Omental fat pad (tissue), 4 donors: Measurements from ENCODE around the gene AKT1. TPM values are rescaled to one million over a fixed set of nuclear protein-coding genes. Genes with fewer than 3 reads are reported as not detected.

Source experiments
- ATAC-seq: fragments of 150-250 bp; one replicate; pipeline ENCODE4 v1.9.1; 2016; ENCODE audit warnings: mild to moderate bottlenecking, moderate library complexity; ENCODE audit not compliant: low FRiP score
- DNase-seq: peaks from one replicate; pipeline ENCODE4 v3.0.0-alpha.2; 2019; ENCODE audit warnings: low spot score
- CTCF ChIP-seq, 3 donors: fragments of 450-650 bp; IDR thresholded peaks; one replicate each; pipeline ENCODE4 v1.5.1; 2016 to 2017; ENCODE audit warnings: antibody characterized with exemption in 3 of 3, mild to moderate bottlenecking in 3 of 3, moderate library complexity in 2 of 3
- total RNA-seq, 4 donors: library from RNA; depleted of rRNA; stranded (reverse); fragments of >200 nt; gene quantifications; one replicate each; pipeline ENCODE4 v1.1.0, GENCODE V29; 2016

AKT1 gene
- total RNA-seq, 4 donors from 2014 or later: 104 to 121 (median 107) TPM

DNA sequence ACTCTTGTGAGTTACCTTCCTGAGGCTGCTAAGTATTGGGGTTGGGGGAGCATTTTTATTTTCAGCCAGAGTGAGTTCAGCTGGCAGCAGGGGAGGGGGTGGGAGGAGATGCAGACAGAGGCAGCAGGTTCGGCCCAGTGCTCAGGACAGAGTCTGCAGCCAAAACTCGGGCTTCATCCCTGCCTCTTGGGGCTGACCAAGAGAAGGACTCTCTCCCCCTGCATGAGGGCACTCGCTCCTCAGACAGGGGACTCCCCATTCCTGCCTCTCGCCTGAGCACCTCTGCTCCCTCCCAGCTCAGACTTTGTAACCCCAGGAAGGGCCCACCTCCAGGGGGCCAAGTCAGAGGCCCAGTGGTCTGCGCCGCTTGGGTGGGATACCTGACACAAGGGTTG lies 1.1 kb upstream of the AKT1 start:
- no peak for TF ChIP-seq CTCF (IDR thresholded peaks at IDR 0.05)
- ATAC-seq: no peak
- no peak for DNase-seq

DNA sequence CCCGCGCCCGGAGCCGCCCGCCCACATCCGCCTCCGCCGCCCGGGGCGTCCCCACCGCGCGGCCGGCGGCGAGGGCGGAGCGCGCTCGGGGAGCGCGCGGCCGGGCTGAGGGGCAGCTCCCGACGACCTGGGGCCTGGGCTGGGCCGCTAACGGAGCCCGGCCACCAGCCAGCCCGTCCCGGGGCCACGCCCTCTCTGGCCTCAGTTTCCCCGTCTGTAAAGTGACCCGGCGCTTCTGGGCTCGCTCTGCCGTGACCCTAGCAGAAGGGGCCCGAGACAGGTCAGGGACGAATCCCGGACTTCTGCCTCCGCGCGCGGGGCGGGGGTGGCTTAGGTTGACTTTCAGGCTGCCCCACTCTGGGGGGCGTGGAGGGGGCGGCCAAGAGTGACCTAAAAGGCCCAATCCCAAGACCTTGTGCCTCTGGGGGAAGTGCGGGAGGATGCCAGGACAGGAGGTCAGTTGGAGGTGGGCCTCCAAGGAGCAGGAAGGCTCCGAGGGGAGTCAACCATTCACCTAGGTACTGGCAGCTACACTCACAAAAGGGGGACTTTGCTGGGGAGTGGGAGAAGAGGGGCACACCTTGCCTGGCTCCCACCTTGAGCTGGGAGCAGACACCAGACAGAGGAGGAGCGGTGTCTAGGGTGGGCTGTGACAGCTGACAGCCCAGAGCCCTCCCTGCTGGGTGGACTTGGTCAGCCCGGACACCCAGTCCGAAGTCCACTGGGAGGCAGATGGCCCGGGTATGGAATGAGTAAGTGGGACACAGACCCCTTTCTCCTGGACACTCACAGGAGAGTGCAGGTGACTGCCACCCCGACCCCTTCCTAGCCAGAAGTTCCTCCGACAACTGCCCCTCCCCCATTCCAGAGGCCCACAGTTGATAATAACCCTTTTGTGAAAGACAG lies 486 bp upstream of the AKT1 start:
- TF ChIP-seq CTCF (IDR thresholded peaks at IDR 0.05): no peak
- DNase-seq (no peak), ATAC-seq (no peak)

DNA sequence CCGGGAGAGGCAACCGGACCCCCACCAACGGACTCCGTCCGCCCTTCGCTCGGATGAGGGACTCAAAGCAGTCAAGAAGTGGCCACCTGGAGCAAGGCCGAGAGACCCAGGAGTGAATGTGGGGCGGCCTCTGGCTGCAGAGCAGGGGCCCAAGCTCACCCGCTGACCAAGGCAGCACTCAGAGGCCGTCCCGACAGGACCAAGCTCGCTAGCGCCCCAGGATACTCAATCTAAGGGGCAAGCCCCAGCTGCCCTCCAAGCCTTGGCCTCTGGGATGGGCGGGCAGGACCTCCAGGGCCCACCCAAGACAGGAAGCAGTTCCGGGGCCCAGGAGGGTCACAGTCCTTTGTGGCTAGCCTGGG lies 936 bp downstream of the AKT1 start:
- no peak for DNase-seq
- no peak for TF ChIP-seq CTCF (IDR thresholded peaks at IDR 0.05)
- no peak for ATAC-seq

- DNase-seq (no peak), ATAC-seq (no peak)
- TF ChIP-seq CTCF (IDR thresholded peaks at IDR 0.05): no peak
Measured at GRCh38 chr14:104794099-104794498, 1.4 kb downstream of the AKT1 start.

DNA sequence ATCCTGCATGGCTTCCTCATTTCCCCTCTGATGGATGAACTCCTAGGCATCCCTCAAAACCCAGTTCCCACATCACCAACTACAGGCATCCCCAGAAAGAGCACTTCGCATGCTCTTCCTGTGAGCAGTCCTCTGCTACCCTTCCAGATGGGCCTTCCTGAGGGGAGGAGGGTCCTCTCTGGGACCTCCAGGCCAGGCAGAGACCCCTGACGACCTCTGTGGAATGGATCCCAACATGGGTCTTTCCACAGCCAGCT lies 1.9 kb downstream of the AKT1 start:
- TF ChIP-seq CTCF (IDR thresholded peaks at IDR 0.05): no peak
- ATAC-seq (no peak), DNase-seq (no peak)

GRCh38 chr14:104792945-104793702 lies 2.4 kb downstream of the AKT1 start:
- no peak for ATAC-seq
- DNase-seq: no peak
- TF ChIP-seq CTCF (IDR thresholded peaks at IDR 0.05): no peak
